Lower leg skin (tissue), 4 donors: ENCODE results near the gene HLA-G. TPM values are rescaled to one million over a fixed set of nuclear protein-coding genes. Genes with fewer than 3 reads are reported as not detected.

Source experiments
- DNase-seq, 2 donors: peaks; one replicate each; pipeline ENCODE4 v3.0.0-alpha.2; 2019; ENCODE audit warnings: low spot score in 2 of 2
- H3K4me3 ChIP-seq: fragments of 200-600 bp; sonication (generic); 2 replicates; pipeline ENCODE4 v1.5.1; 2017; ENCODE audit warnings: mild to moderate bottlenecking, low read depth; ENCODE audit not compliant: poor library complexity, severe bottlenecking
- CTCF ChIP-seq, 3 donors: fragments of 450-650 bp; IDR thresholded peaks; one replicate each; pipeline ENCODE4 v1.5.1; 2016; ENCODE audit warnings: antibody characterized with exemption in 3 of 3, mild to moderate bottlenecking in 3 of 3, moderate library complexity in 2 of 3
- POLR2A ChIP-seq, 2 donors: fragments of 450-650 bp; IDR thresholded peaks; one replicate each; pipeline ENCODE4 v1.6.1; 2016 to 2017; ENCODE audit warnings: antibody characterized with exemption in 2 of 2, mild to moderate bottlenecking in 1 of 2, moderate library complexity in 1 of 2
- WGBS, 2 donors: methylation state at CpG; one replicate each; pipeline ENCODE4 v1.1.5; 2018; 5-methylcytosine and 5-hydroxymethylcytosine counted together
- intact Hi-C: fragments of 100-400 bp; cut with DNase I; formaldehyde crosslinking; loops from one replicate; pipeline ENCODE4 v1.15.0; 2023; ENCODE audit warnings: low total_unique reads
- total RNA-seq, 4 donors: library from RNA; depleted of rRNA; stranded (reverse); fragments of >200 nt; gene quantifications; one replicate each; pipeline ENCODE4 v1.1.0, GENCODE V29; 2016

Gene HLA-G
- total RNA-seq, 4 donors from 2014 or later: 0.29 TPM; not detected in 3

- intact Hi-C loops: no loop called here
- DNase-seq: no peak
- no peak for TF ChIP-seq POLR2A (IDR thresholded peaks at IDR 0.05)
- no peak for TF ChIP-seq CTCF (IDR thresholded peaks at IDR 0.05)
- WGBS, 2 donors: 56 to 71% methylated on average over 6 of the region's 6 CpGs
- no peak overlapping the region for H3K4me3 ChIP-seq
These were observed 34.1 kb downstream of the HLA-G start for GRCh38 chr6:29861521-29862255.

- no peak for TF ChIP-seq POLR2A (IDR thresholded peaks at IDR 0.05)
- no peak for TF ChIP-seq CTCF (IDR thresholded peaks at IDR 0.05)
- WGBS, 2 donors: 12% methylated on average over 14 to 22 of the region's 24 CpGs
- no peak overlapping the region for H3K4me3 ChIP-seq
- intact Hi-C loops: no loop called here
- no peak for DNase-seq
These were observed 36.6 kb downstream of the HLA-G start for GRCh38 chr6:29864037-29864810.

- H3K4me3 ChIP-seq: no peak overlapping the region
- no peak for TF ChIP-seq CTCF (IDR thresholded peaks at IDR 0.05)
- no peak for TF ChIP-seq POLR2A (IDR thresholded peaks at IDR 0.05)
- WGBS, 2 donors: 58 to 75% methylated on average over 1 of the region's 1 CpG
- intact Hi-C loops: no loop called here
- DNase-seq: no peak
These were observed 38.0 kb downstream of the HLA-G start for GRCh38 chr6:29865631-29866030.

GRCh38 chr6:29870104-29870503 is 42.5 kb downstream of the HLA-G start:
- no peak for TF ChIP-seq CTCF (IDR thresholded peaks at IDR 0.05)
- no peak for TF ChIP-seq POLR2A (IDR thresholded peaks at IDR 0.05)
- intact Hi-C loops: no loop called here
- H3K4me3 ChIP-seq: no peak overlapping the region
- DNase-seq: no peak
- 70 to 90% methylated on average over 2 of the region's 2 CpGs for WGBS, 2 donors

GRCh38 chr6:29872791-29873190 is 45.2 kb downstream of the HLA-G start:
- no peak for DNase-seq
- no peak overlapping the region for H3K4me3 ChIP-seq
- intact Hi-C loops: no loop called here
- 88 to 89% methylated on average over 3 of the region's 3 CpGs for WGBS, 2 donors
- TF ChIP-seq POLR2A (IDR thresholded peaks at IDR 0.05): no peak
- TF ChIP-seq CTCF (IDR thresholded peaks at IDR 0.05): no peak
